ENCODE measurements around the gene CDKN2C.

DNA sequence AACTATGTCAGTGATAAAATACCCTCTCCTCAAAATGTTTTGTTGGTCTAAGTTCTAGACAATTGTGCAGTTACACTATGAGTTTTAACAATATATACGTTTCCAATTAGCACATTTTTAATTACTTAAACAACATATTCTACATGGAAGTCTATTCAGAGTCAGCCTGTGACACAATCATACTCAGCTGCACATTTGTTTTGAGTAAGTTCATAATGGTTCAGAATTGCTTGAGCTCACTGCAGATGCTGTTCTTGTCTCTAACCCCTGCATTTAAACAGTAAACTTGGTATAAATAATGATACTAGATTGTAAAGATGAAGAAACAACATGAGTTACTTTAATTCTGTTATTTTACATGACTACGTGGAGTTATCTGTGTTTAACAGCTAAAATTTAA lies 30.6 kb downstream of the CDKN2C start:
- TF ChIP-seq, protein P1, sequence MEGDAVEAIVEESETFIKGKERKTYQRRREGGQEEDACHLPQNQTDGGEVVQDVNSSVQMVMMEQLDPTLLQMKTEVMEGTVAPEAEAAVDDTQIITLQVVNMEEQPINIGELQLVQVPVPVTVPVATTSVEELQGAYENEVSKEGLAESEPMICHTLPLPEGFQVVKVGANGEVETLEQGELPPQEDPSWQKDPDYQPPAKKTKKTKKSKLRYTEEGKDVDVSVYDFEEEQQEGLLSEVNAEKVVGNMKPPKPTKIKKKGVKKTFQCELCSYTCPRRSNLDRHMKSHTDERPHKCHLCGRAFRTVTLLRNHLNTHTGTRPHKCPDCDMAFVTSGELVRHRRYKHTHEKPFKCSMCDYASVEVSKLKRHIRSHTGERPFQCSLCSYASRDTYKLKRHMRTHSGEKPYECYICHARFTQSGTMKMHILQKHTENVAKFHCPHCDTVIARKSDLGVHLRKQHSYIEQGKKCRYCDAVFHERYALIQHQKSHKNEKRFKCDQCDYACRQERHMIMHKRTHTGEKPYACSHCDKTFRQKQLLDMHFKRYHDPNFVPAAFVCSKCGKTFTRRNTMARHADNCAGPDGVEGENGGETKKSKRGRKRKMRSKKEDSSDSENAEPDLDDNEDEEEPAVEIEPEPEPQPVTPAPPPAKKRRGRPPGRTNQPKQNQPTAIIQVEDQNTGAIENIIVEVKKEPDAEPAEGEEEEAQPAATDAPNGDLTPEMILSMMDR (IDR thresholded peaks at IDR 0.05) = no peak
- no peak for TF ChIP-seq POLR2A (IDR thresholded peaks at IDR 0.05)

Data from adrenal gland (tissue), 5 donors.